ENCODE data around the gene MTERF1. TPM values are rescaled to one million over a fixed set of nuclear protein-coding genes. Genes with fewer than 3 reads are reported as not detected.

MTERF1 gene
- total RNA-seq, 1 experiment from 2014 or later = 13.6 TPM

- in situ Hi-C loops (cut with HindIII; ENCODE audit: low pct_unique_long_range_greater_than_20kb, low sequenced_read_pairs) = no loop called here
- DNase-seq (ENCODE audit: low read depth, low spot score) = no peak
- BruUV-seq (replicated peaks) = no TSS peak
- no peaks in the 10 kb centered on the region for H3K36me3 ChIP-seq (ENCODE audit: control insufficient read depth, insufficient read depth, low read length)
- H3K27ac ChIP-seq (ENCODE audit: low read length) = no peak overlapping the region
- POLR2A ChIA-PET = interaction anchor here (0.6 kb wide), 2 partner anchors 11 to 15 kb away, joined by 6 to 7 read pairs; no protein-coding TSS in a partner anchor
- no peaks in the 10 kb centered on the region for H3K9me3 ChIP-seq (ENCODE audit: control insufficient read depth, insufficient read depth, low read depth, low read length)
- TF ChIP-seq SIN3A (IDR thresholded peaks at IDR 0.05; ENCODE audit: borderline replicate concordance, insufficient read depth, low read depth, low read length) (no peak), POLR2AphosphoS5 (IDR thresholded peaks at IDR 0.05; ENCODE audit: low read depth, low read length) (no peak), TCF7L2 (IDR thresholded peaks at IDR 0.05; ENCODE audit: low read depth, low read length) (no peak), REST (IDR thresholded peaks at IDR 0.05; ENCODE audit: insufficient read depth in 1 of 2, low read depth in 2 of 2, low read length in 1 of 2) (no peak)
- TF ChIP-seq, protein P1, sequence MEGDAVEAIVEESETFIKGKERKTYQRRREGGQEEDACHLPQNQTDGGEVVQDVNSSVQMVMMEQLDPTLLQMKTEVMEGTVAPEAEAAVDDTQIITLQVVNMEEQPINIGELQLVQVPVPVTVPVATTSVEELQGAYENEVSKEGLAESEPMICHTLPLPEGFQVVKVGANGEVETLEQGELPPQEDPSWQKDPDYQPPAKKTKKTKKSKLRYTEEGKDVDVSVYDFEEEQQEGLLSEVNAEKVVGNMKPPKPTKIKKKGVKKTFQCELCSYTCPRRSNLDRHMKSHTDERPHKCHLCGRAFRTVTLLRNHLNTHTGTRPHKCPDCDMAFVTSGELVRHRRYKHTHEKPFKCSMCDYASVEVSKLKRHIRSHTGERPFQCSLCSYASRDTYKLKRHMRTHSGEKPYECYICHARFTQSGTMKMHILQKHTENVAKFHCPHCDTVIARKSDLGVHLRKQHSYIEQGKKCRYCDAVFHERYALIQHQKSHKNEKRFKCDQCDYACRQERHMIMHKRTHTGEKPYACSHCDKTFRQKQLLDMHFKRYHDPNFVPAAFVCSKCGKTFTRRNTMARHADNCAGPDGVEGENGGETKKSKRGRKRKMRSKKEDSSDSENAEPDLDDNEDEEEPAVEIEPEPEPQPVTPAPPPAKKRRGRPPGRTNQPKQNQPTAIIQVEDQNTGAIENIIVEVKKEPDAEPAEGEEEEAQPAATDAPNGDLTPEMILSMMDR (IDR thresholded peaks at IDR 0.05) = no peak
- H3K27me3 ChIP-seq (ENCODE audit: control insufficient read depth, insufficient read depth, low read length) = no peaks in the 10 kb centered on the region
- H3K4me1 ChIP-seq (ENCODE audit: control insufficient read depth, insufficient read depth, low read length) = no peaks in the 10 kb centered on the region
- ATAC-seq = no peak
- no peak overlapping the region for H3K4me3 ChIP-seq (ENCODE audit: low read depth in 2 of 2, low read length in 2 of 2)
- intact Hi-C loops (cut with micrococcal nuclease; ENCODE audit: unreplicated experiment) = no loop called here
- CTCF ChIA-PET = interaction anchor here (0.7 kb wide), 1 partner anchor 14 kb away, joined by 4 read pairs; no protein-coding TSS in a partner anchor
Measured at GRCh38 chr7:91846436-91846835, 34.1 kb downstream of the MTERF1 start.

DNA sequence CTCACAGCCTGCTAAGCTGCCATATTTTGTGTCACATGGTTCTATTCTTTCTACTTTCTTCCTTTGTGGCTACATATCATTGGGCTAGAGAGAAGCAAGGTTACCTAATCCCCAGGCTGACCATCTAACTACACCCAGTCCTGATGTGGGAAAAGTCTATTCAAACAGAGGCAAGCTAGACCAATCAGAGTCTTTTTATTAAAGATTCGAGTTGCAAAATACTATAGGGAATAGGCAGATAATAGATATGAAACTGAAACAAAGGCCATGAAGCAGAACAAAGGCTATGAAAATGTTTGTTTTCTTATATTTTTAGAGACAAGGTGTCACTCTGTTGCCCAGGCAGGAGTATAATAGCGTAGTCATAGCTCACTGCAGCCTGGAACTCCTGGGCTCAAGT, 36.7 kb downstream of the MTERF1 start:
- no peak for DNase-seq (ENCODE audit: low read depth, low spot score)
- in situ Hi-C loops (cut with HindIII; ENCODE audit: low pct_unique_long_range_greater_than_20kb, low sequenced_read_pairs) (no loop called here), intact Hi-C loops (cut with micrococcal nuclease; ENCODE audit: unreplicated experiment) (no loop called here)
- Histone ChIP-seq H3K4me1 (ENCODE audit: control insufficient read depth, insufficient read depth, low read length) (no peaks in the 10 kb centered on the region), H3K9me3 (ENCODE audit: control insufficient read depth, insufficient read depth, low read depth, low read length) (no peaks in the 10 kb centered on the region), H3K27ac (ENCODE audit: low read length) (no peak overlapping the region), H3K27me3 (ENCODE audit: control insufficient read depth, insufficient read depth, low read length) (no peaks in the 10 kb centered on the region), H3K36me3 (ENCODE audit: control insufficient read depth, insufficient read depth, low read length) (no peaks in the 10 kb centered on the region), H3K4me3 (ENCODE audit: low read depth in 2 of 2, low read length in 2 of 2) (no peak overlapping the region)
- ChIA-PET CTCF (no interaction called here), POLR2A (no interaction called here)
- TF ChIP-seq REST (IDR thresholded peaks at IDR 0.05; ENCODE audit: insufficient read depth in 1 of 2, low read depth in 2 of 2, low read length in 1 of 2) (no peak), POLR2AphosphoS5 (IDR thresholded peaks at IDR 0.05; ENCODE audit: low read depth, low read length) (no peak)
- no TSS peak for BruUV-seq (replicated peaks)
- ATAC-seq = no peak
